HG02884 (cell line): ENCODE data around the gene MEAK7.
"Not testable (repeated sequence)": the region's sequence is repeated elsewhere in the genome, so short reads cannot be mapped to it uniquely, and the experiment has no call there.

ENCODE experiments used
- ATAC-seq: cut with Tn5 transposase; IDR thresholded peaks from one replicate; pipeline ENCODE4 v1.9.1; 2021; ENCODE audit warnings: mild to moderate bottlenecking, moderate library complexity; ENCODE audit not compliant: unreplicated experiment

Gene MEAK7

DNA sequence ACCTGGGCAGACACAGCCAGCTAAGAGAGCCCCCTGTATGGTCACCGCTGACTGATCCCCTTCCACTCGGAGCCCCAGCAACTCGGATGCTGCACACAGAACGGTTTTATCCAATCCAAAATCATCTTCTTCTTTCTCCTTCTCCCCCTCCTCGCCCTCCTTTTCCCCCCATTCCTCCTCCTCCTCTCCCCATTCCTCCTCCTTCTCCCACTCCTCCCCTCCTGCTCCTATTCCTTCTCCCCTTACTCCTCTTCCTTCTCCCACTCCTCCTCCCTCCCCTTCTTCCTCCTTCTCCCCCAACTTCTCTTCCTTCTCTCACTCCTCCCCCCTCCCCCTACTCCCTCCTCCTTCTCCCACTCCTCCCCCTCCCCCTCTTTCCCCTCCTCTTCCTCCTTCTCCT is 30.4 kb upstream of the MEAK7 start:
- no peak for ATAC-seq

DNA sequence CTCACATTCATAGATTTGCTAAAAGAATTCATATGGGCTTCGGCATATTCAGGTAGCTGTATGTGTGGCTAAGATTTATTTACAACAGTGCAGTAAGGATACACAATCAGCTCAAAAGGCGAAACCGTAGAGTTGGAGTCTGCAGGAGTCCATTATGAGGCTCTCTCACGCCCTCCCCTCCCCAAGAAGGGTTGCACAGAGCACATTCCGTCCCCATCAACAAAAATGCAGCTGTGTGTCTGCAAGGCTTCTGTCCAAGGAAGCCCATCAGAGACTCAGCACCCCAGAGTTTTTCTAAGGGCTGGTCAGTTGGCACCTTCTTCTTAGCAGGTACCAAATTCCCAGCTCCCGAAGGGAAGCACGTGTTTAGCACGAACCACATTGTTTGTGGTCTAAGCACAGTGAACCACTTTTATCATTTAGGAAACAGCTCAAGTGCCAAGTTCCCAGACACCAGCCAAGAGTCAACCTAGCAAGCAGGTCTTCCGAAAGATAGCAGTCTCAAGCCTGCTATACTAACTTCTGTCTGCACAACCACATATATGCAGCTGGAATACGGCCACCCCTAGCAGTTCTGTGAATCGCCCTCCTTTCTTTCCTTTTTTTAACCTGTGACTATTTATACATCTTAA is 28.5 kb upstream of the MEAK7 start:
- ATAC-seq: no peak

- ATAC-seq: no peak
These were observed 27.8 kb upstream of the MEAK7 start for GRCh38 chr16:84532291-84532724.

DNA sequence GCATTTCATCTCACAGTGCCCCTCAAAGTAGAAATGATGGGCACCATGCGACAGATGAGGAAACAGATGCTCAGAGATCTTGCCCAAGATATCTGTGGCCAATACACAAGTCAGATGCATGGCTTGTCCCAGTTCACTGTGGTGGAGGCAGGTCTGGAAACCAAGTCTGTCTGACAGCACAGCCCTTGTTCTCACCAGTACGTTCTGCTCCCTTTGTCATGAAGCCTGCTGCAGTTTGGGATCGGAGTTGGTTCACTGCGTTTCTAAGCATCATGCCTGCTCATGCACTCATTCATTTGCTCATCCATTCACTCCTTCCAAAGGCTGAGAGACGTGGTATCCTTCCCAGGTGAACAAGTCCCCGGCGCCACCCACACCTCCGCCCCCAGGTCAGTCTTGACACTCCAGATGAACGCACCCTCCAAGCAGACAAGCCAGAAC is 27.2 kb upstream of the MEAK7 start:
- no peak for ATAC-seq

DNA sequence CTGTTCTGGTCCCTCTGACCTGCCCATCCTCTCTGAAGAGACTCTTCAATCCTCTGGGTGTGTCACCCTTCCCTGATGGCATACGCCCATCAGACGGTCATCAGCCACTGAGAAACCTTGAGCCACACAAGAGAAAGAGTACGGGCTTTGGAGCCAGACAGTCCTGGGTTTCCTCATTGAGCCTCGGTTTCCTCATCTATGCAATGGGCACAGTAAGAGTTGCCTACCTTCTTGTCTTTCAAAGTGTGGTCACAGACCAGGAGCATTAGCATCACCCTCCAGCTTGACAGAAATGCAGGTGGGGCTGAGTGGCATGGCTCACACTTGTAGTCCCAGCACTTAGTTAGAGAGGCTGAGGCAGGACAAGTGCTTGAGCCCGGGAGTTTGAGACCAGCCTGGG is 26.1 kb upstream of the MEAK7 start:
- no peak for ATAC-seq

GRCh38 chr16:84529607-84530006 is 25.1 kb upstream of the MEAK7 start:
- no peak for ATAC-seq

DNA sequence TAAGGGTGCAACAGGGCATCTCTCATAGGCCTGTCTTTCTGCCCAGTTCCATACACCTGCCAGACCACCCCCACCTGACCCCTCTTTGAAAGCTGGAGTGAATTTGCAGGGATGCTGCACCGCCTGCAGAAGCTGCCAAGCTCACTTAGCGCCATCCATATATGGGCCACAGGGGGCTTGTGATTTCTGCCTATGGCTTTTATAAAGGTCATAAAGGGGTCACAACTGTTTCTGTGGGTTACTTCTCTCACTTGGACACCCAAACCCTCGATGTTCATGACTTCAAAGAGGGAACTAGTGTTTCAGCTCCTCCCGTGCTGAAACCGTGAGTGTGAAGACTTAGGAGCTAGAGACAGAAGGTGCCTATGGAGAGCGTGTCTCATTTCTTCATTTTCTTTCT is 23.9 kb upstream of the MEAK7 start:
- no peak for ATAC-seq

DNA sequence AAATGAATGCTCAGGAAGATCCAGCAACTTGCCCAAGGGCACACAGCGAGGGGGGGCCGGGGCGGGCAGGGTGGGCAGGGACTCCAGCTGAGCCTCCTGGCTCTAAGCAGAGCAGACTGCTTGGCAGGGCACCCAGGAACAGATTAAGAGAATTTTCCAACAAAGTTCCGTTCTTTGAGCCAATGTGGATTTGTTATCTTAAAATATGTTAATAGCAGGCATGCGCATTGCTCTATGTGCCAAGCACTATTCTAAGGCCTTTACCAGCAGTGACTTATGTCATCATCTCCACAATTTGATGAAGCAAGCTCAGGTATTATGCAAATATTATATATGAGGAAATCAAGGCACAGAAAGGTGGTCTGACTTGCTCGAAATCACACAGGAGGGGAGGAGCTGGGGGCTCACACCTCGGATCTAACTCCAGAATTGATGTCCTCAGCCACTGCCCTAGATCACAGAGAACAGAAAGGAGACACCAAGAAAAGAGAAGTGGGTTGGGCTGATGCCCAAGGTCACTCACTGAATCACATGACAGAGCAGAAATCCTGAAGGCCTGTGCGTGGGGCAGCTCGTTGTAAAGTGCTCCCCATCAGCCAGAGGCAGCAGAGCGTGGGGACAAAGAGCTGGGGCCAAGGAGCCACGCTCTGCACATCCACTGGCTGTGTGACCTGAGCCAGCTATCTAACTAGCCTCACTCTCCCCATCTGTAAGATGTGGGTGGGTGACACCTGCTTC is 23.2 kb upstream of the MEAK7 start:
- ATAC-seq: no peak

DNA sequence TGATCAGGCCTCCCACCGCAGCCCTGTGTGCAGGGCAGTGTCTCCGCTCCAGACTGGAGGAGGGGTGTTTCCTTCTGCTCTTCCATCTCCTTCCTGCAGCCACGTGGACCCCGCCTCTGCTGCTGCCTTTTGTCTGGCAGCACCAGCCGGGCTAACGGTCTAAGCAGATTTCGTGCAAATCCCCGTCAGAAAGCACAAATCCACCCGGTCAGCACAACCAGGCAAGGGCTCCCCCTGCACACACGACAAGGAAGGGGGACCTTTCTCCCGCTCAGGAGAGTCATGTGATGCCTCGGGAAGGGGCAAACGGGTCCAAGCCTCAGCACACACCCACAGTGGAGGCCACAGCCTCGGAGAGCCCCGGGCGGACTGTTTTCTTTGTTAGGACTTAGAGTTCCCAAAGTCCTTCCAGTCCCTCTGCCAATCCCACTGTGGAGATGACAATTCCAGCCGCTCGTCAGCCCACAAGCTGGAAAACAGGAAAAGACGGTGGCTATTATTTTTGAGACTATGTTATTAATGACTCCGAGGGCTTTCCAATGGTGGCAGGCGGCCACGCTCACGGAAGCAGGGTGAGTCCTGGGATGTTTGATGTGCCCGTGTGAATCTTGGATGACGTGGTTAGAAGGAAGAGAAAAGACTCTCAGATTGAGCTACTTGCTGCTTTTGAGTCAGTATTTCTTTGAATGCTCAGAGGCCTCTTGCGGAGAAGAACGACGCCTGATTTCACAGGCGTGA is 22.5 kb upstream of the MEAK7 start:
- ATAC-seq: no peak

DNA sequence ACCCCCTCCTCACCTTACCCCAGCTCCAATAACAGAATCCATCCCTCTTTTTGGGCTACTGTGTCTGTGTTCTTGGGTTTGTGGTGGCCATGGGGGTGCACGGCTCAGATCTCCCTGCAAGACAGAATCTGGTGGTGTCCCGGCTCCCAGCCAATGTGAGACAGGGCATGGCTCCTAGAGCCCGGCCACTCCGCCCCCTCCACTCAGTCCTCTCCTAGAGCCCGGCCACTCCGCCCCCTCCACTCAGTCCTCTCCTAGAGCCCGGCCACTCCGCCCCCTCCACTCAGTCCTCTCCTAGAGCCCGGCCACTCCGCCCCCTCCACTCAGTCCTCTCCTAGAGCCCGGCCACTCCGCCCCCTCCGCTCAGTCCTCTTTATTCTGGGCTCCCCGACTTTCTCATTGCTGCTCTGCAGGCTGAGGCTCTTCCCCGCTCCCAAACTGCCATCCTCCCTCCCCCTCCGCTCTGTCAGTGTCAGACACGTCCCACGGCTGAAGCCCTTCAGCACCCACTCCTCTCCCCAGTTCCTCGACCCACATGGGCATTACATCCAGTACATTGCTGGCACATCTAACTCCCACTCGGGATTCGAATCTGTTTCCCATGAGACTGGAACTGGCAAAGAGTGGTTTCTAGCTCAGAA is 20.6 kb upstream of the MEAK7 start:
- ATAC-seq: not testable (repeated sequence)

GRCh38 chr16:84524346-84524920 is 20.0 kb upstream of the MEAK7 start:
- no peak for ATAC-seq

DNA sequence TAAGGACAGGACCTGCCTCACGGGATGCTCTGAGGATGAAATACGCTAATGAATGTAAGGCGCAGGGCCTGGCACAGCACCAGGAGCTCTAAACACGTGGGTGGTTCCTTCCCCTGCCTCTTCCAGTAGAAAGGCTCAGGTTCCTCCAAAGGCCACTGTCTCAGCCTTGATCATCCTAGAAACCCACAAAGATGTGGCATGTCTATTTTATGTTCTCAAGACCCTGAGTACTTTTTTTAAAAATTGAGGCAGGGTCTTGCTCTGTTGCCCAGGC is 17.0 kb upstream of the MEAK7 start:
- no peak for ATAC-seq

DNA sequence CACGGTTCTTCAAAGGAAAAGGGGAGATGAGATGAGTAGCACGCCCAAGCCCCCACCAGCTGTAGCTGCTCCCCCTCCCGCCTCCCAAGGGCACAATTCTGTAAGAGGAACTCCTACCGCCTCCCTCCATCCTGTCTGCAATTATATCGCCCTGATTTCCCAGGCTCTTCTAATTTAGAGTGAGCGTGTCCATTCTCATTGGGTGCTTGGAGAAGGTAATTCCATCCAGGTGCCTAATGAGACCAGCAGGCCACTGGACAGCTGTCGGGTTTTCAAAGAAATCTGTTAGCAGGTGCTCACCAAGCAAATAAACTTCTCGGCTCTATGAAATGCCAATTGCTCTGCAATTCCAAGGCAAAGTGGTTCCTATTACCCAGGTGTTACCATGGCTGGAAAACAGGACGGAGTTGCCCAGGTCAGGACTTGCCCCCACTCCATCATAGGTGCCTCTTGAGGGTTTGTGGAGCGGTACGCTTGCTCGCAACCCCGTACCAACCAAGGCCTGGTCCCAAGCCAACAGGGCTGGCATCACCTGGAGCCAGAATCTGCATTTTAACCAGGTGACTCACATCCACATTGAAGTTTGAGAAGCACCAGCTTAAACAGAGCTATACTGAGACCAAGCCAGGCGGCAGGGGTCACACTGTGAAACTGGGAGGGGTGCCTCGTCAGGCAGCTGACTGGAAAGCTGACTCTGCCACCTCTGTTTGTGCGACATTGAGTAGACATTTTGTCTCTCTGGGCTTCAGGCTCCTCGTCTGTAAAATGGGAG is 16.5 kb upstream of the MEAK7 start:
- ATAC-seq: no peak

GRCh38 chr16:84519855-84520254 is 15.4 kb upstream of the MEAK7 start:
- ATAC-seq: no peak

DNA sequence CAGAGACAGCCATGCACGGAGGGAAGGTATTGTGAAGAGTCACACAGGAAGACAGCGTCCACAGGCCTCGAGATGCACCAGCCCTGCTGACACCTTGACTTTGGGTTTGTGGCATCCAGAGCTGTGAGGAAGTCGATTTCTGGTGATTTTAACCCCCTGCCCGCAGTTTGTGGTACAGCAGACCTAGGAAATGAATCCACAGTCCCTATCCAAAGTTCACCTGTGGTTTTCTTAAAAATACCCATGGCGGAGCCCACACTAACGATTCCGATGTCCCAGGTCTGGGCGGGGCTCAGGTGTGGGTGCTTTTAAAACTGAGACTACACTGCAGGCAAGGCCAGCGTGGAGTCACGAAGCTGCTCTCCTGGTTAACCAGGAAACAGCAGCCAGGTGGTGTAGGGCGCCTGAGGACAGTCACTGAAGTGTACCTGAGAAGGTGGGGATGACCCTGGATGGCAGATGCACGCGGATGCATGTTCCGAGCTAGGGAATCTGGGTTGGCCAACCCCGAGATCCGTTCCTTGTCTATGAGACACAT is 14.4 kb upstream of the MEAK7 start:
- no peak for ATAC-seq

GRCh38 chr16:84518220-84518619 is 13.8 kb upstream of the MEAK7 start:
- not testable (repeated sequence) for ATAC-seq

DNA sequence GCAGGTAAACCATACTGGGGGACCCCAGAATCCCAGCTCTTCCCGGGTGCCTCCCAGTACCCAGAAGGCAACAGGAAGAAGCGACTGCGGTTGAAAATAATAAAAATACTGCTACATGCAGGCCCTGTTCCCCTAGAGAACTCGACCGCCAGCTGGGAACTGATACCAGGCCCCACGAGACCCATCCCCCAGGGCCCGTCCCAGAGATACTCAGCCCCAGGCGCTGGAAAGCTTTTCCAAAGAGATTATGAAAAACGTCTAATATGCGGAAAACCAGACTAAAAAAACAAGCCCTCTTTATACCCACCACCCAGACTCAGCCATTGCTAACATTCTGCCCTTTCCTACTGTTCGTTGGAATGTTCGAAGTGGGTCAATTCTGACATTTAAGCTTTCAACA is 12.9 kb upstream of the MEAK7 start:
- no peak for ATAC-seq

DNA sequence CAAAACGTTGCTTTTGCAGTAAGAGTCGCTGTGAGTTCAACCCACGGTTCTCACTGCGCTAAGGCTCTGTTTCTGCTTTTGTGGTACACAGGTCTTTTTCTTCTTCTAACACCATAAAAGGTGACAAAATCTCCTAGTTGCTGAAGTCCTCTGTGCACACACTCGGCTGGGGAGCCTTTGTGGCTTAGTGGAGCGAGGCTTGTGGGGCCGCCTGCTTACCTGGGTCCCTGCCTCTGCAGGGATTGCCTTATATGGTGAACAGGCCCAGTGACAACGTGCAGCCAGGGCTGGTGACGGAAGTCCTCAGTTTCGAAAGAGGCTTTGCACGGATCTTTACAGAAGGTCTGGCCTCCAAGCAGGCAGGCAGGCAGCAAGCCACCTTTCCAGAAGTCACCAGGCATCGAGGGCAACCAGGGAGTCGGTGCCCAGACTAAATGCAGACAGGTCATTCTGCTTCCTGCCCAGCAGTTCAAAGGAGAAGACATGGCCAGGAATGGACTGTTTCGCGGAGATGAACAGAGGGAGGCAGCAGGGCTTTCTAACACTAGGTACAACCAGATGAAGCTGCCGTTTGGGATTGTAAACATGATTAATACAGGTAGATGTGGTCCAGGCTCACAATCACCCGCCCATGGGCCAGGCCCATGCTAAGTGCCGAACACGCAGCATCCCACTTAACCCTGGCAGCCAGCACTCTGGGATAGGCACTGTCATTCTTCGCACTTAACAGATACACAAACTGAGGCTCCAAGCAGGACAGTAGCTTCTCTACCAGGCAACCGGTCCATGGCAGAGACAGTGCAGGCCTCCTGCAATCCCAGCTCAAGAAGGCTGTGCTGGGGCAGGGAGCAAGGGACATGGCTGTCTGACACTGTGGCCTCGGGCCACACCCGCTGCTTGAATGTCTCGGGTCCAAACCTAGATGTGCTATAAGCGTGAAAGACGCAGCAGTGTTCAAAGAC is 10.7 kb upstream of the MEAK7 start:
- ATAC-seq: peak; percentile 91

DNA sequence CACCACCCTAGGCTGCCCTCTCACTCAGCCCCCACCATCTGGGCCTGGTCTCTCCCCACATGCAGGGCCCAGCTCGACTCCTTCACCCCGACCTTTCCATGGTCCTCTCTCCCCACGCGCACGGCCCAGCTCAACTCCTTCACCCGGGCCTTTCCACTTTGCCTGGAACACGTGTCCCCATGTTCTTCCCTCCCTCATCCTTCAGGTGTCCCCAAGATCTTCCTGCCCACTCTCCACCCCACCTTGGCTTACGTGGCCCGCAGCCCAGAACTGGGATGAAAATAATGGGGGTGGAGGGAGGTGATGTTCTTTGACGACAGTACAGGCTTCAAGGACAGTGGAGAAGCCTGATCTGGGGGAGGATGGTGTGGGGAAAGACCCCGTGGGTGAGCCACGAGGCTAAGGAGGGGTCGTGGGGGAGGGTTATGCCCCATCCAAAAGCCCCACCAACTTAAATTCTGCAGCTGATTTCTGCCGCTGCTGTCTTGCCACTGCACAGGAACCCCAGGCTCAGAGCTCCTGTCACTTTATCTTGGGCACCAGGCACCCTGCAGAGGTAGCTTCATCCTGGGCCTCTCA is 9.9 kb upstream of the MEAK7 start:
- ATAC-seq: no peak
